ENCODE data around the gene NR1D2.

Gene NR1D2

DNA sequence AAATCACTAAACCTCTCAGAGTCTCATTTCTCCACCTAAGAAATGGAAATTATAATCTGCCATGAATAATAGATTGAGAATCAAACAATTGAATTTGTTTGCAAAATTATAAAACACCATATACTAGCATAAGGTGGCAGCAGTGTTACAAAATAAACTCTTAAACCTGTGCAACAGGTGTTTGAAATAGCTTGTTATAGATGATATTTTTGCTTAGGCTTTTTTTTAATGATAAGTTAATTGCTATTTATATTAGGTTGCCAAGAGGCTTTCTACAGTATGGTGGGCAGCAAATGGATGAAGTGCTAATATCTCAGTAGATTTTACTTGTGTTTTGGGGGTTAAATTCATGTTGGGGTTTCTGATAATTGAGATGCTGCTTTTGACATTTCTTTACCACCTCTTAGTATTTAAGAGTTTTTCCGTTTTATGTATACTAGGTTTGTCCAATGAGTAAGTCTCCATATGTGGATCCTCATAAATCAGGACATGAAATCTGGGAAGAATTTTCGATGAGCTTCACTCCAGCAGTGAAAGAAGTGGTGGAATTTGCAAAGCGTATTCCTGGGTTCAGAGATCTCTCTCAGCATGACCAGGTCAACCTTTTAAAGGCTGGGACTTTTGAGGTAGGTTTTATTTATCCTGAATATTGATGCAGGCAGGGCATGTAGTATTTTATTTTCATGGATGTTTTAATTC is 19.6 kb downstream of the NR1D2 start:
- no peak for DNase-seq (ENCODE audit: low read depth in 2 of 2)

DNA sequence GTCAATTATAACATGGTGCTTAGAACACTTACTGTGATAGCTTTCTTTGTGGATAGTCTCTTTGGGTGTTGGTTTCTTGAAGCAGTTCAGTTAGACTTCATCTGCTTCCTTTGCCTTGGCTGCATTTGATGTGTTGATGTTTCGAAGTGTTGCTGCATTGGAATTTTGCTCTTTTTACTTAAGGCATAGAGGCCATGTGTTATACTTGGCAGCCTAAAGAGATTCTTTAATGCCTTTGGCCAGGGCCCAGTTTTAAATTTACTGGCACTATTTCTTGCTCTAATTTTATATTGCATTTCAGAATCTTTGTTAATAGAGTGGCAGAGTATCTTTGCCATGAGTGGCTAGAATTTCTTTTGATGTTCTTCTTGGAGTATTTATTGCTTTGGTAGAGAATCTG is 21.2 kb downstream of the NR1D2 start:
- no peak for DNase-seq (ENCODE audit: low read depth in 2 of 2)

DNA sequence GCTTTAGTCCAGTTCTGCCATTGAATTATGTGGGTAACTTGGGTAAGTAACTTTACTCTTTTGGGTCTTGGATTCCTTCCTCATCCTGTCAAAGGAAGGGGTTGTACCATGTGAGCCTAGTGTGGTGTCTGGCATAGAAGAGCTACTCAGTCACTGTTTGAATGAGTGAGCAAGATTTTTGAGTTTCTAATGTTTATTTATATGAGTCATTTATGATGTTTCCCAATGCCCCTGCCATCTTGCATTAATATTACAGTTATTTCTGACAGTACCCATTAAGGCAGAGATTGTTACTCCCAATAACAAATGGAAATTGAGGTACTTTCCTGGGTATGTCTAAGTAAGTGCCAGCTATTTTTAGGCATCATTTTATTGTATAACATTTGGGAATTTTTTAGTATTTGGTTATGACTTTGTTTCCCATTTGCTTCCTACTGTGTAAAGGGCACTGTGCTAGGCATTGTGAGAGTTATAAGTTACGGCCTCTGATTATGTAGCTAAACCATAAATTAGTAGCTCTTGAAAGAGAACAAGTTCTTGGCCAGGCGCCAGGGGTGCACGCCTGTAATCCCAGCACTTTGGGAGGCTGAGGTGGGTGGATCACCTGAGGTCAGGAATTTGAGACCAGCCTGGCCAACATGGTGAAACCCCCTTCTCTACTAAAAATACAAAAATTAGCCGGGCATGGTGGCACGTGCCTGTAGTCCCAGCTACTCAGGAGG is 23.5 kb downstream of the NR1D2 start:
- no peak for DNase-seq (ENCODE audit: low read depth in 2 of 2)

DNA sequence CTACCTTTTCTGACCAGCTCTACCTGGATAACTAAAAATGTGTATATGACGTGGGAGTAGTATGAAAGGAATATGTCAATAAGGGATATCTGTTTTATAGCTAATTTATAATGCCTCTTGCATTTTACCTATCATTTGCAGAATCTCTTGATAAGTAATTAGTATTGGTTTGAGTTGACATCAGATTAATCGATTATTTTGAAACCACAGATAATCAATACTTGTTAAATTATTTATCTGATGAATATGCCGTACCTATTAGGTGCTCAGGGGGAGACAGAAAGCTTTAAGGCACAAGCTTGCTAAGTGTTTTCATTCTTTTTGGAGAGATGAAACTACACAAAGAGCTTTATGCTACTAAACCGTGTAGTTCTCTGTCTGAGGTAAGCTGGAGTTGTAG is 24.3 kb downstream of the NR1D2 start:
- DNase-seq (ENCODE audit: low read depth in 2 of 2), result no peak

DNA sequence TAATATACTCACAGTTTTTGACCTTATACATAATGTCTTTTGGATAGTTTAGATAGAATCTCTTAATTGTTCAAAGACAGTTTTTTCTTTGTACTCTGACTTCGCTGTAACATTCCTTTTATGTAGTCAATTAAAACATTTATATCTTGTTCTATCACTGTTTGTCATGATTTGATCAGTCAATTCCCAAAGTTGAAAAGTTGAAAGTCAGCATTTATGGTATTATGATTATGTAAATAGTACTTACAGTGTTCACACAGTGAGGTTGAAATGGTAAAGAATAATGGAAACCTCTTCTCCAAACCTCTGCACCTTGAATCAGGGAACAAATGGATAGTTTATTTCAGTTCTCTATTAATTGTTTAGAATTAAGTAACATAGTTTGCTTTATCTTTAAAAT is 26.6 kb downstream of the NR1D2 start:
- DNase-seq (ENCODE audit: low read depth in 2 of 2), result no peak

DNA sequence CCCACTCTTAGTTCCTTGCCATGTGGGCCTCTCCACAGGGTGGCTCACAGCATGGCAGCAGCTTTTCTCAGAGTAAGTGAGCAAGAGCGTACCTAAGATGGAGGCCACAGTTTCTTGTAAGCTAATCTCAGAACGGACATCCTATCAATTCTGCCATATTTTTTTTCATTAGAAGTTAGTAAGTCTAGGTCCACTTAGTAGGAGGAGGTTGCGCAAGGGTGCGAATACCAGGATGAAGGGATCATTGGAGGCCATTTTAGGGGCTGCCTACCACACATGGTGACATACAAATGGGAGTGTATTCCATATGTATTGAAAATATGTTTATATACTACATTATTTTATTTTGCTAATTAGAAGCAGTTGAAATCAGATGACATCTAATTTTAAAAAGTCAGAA is 31.5 kb downstream of the NR1D2 start:
- DNase-seq (ENCODE audit: low read depth in 2 of 2), result no peak

DNA sequence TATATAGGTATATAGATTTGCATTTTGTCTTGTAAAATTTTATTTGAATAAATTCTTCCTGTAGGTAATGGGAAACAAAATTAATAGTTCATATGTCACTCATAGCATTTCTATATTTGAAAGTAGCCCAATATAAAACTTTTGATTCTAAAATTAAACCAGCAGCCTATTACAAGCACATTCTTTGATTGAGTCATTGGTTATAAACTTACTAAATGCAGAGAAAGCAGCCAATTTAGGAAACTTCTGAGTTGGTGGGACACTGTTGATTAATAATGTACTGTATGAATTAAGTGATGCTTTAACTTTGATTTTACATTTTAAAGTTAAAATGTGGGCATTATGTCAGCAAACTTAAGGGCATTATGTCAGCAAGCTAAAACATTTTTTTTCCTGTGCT is 34.5 kb downstream of the NR1D2 start:
- no peak for DNase-seq (ENCODE audit: low read depth in 2 of 2)

DNA sequence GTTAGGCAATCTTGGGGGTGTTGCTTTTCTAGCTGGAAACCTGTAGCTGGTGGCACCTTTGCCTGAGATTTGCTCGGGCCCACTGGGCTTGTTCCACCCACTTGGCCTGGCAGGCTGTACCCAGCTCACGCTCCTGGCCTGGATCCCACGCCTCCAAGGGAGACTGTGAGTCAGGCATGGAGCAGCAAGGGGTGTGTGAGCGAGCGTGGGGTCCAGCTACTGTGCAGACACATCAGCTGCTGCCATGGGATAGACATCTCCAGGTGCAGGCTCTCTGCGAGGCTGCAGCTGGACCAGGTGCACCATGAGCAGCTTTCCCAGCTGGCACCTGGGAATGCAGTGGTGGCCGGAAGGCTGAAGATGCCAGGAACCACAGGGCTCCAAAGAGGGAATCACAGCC is 36.0 kb downstream of the NR1D2 start:
- no peak for DNase-seq (ENCODE audit: low read depth in 2 of 2)

DNA sequence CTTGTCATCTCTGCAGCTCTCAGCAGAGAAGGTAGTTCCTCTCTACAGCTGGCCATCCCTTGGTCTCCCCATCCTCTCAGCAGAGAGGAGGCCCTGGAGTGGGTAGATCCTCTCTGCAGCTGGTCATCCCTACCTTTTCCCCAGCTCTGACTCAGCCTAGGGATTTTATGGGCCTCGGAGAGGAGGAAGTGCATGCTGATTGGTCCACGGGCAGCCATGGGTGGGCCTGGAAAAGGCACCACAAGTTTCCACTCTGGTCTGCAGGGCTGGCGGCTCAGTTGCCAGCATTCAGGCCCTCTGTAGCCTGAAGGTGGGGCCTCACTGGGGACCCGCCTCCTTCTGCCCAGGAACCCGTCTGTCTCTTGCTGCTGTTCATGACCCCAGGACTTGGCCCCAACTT is 36.9 kb downstream of the NR1D2 start:
- DNase-seq (ENCODE audit: low read depth in 2 of 2), result no peak

DNA sequence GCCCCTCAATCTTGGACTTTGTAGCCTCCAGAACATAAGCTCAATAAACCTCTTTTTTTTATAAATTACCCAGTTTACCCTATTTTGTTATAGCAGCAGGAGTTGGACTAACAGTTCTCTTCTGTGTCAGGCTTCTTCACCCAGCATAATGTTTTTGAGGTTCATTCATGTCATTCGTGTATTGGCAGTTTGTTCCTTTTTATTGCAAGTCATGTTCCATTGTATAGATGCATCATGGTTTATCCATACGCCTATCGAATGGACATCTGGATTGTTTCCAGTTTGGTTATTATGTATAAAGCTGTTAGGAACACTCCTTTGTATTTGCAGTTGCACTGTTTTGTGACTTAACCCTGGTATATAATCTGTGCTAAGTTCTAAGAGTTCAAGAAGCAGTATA is 39.8 kb downstream of the NR1D2 start:
- DNase-seq (ENCODE audit: low read depth in 2 of 2), result no peak

DNA sequence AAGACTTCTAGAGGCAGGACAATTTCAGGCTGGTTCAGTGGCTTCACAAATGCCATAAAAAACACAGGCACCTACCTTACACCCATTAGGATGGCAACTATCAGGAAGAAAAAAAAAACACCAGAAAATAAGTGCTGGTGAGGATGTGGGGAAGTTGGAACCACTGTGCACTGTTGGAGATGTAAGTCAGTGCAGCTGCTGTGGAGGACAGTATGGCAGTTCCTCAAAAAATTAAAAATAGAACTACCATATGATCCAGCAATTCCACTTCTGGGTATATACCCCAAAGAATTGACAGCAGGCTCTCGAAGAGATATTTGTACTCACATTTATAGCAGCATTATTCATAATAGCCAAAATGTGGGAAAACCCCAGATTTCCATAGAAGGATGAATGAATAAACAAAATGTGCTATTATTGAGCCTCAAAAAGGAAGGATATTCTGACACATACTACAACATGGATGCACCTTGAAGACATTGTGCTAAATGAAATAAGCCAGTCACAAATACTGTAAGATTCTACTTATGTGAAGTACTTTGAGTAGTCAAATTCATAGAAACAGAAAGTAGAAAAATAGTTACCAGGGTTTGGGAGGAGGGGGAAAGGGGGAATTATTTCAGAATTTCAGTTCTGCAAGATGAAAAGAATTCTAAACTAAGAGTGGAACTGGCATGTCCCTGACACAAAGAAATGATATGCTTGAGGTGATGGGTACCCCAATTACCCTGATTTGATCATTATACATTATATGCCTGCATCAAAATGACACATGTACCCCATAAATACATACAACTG is 40.9 kb downstream of the NR1D2 start:
- DNase-seq (ENCODE audit: low read depth in 2 of 2), result no peak

DNA sequence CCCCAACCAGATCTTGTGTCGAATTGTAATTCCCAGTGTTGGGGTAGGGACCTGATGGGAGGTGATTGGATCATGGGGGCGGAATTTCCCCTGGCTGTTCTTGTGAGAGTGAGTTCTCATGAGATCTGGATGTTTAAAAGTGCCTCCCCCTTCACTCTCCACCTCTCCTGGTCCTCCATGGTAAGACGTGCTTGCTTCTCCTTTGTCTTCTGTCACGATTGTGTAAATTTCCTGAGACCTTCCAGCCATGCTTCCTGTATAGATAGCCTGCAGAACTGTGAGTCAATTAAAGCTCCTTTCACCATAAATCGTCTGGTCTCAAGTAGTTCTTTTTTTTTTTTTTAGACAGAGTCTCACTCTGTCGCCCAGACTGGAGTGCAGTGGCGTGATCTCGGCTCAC is 42.3 kb downstream of the NR1D2 start:
- no peak for DNase-seq (ENCODE audit: low read depth in 2 of 2)

DNA sequence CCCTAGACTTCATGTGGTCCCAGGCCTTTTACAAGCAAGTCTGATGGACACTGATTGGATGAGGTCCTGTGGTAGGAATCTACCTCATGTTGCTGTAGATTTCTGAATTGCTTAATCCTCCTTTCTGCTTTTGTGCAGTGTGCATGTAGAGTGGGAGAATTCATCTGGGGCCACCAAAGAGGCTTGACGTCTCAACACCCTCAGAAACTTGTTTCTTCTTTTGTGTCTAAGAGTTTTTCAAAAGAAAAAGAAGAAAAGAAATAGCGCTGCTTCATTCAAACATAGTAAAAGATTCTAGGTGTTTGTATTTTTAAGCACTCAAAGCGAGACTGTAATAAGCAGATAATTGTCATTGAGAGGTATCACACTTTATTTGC is 46.2 kb downstream of the NR1D2 start:
- no peak for DNase-seq (ENCODE audit: low read depth in 2 of 2)

DNA sequence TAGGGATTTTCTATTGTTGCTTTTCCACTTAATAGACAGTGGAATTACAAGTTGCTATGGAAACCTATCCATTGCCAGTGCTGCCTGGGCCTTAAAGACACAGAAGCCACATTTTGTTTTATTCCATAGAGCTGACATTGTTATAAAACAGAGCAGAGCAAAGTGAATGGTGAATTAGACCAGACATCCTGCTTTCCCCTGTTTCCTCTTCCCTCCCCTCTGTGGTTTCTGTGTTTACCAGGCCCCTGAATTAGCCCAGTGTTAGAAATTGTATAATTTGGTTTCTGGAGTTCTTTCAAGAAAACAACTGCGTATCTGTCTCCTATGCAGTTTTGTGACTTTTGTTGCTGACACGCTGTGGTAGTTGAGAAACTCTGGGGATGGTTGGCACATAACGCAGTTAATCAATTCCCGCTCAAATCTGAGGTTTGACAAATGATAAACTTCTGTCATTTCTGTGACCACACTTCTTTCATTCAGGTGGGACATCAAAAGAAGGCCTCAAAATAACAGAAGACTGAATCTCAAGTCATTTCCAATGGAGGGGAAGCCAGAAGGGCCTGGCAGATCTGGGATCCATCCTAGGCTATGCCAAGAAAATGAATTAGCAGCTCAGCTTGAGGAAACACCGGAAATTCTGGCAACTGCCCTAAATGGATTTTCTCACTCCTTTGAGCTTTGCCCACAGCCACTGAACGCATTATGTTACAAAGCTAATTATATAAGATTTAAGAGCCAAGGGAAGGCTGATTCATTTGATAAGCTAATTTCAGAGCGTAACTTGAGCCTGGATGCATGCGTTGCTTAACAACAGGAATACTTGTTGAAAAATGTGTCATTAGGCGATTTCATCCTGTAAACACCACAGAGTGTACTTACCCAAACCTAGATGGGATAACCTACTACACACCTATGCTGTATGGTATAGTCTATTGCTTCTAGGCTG is 46.9 kb downstream of the NR1D2 start:
- DNase-seq (ENCODE audit: low read depth in 2 of 2), result no peak

DNA sequence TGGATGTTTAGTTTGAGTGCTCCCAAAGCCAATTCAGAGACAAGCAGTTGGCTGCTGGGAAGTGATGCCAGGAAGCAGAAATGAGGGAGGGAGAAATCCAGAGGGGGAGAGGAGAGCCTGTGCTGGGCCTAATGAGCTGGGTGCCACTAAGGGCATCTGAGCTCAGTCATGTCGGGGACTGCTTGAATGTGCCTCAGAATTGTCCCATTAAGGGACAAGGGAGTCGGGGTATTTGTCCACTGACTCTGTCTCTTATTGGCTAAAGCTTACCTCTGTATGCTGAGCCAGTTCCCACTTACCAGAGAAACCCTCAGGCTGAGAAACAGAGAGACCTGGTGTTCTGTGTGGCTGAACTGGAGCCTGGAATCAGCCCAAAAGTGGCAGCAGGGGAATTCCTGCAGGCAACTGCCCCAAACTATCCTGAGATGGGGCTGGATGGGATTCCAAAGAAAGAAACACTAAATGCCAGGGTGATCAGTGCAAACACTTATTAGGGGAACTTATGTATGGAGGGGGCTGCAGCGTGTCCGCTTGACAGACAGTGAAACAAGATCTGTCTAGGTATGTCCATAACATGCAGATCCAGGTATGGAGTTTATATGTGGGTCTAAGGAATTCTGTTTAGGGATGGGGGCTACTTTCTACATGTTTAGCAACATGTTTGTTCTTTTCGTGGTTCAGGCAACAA is 48.6 kb downstream of the NR1D2 start:
- DNase-seq (ENCODE audit: low read depth in 2 of 2), result no peak

DNA sequence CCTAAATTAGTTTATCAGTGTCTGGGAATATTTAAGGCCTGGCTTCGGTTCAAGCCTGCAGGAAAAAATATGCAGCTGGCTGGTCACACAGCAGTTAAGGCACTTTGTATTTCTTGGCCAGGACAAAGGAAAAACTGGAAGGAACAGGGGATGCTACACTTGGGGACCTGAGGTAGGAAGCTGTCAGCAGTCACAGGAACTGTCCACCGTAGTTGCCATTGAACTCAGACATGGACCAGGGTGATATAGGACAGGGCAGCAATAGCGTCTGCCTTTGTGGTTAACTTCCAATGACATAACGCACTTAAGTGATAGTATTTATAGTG is 49.1 kb downstream of the NR1D2 start:
- no peak for DNase-seq (ENCODE audit: low read depth in 2 of 2)

DNA sequence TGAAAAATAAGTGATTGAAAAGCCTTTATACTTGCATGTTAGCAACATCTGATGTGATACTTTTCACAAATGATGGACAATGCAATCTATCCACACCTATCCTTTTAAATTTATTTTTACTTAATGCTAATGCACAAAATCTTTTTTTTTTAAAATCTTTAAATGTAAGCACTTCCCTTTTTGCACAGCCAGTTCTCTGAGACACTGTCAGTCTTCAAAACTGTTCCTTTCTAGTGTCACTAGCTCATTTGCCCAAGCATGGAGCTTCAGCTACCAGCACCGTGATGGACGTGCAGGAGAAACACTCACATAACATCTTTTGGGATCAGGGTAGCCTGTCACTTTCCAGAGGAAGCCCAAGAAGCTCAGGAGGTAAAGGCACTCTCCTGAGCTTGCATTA is 50.1 kb downstream of the NR1D2 start:
- no peak for DNase-seq (ENCODE audit: low read depth in 2 of 2)

DNA sequence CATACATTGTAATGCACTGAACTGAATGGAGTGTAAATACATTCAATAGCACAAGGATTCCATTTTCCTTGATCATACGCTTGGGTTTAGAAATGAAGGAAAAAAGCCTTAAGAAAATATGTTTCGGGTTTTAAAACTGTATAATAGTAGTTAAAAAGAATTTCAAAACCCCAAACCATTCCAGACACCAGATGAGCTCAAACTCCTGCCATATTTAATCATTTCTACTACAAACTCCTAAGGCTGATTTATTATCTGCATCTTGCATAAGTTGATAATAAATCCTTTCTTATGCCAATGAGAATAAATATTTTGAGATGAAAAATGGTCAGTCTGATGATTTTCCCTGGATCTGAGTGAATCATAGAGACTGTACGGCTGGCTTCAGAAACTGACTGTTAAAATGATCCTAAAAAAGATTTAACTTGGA is 51.0 kb downstream of the NR1D2 start:
- no peak for DNase-seq (ENCODE audit: low read depth in 2 of 2)

DNA sequence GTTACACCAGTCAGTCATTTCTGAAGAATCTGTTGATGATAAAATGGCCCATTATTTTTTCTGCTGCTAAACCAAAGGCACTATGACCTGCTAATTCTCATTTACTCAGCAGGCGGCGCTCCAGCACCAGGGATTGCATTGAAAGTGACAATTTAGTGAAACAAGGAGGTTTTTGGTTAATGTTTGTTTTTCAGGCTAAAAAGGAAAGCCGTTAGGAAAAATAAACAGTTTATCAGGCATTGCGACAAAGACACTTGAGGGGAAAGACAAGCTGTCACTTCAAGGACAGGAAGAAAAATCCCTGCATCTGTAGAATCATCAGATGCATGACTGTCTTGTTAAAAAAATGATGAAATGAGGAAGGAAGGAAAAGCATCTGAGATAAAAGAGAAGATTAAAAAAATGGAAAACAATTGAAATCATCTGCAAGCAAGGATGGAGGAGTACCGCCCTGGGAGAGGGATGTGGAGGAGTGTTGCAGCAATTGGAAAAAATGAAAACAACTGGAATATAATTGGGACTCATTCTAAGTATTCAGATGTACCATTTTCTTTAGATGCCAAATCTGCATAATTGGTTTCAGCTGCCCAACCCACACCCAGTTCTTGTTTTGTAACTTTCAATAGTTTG is 54.0 kb downstream of the NR1D2 start:
- peak; percentile 22 to 34 for DNase-seq (ENCODE audit: low read depth in 2 of 2)

DNA sequence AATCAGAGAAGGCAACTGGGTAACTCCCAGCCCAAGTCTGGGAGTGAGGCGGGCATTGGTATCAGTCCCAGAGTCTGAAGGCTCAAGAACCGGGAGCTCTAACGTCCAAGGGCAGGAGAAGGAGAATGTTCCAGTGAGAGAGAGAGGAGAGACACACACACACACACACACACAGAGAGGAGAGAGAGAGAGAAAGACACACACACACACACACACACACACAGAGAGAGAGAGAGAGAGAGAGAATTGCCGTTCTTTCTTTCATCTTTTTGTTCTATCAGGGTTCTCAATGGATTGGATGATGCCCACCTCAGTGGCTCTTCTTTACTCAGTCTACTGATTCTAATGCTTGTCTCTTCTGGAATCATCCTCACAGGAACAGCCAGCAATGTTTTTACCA is 57.0 kb downstream of the NR1D2 start:
- DNase-seq (ENCODE audit: low read depth in 2 of 2), result no peak

DNA sequence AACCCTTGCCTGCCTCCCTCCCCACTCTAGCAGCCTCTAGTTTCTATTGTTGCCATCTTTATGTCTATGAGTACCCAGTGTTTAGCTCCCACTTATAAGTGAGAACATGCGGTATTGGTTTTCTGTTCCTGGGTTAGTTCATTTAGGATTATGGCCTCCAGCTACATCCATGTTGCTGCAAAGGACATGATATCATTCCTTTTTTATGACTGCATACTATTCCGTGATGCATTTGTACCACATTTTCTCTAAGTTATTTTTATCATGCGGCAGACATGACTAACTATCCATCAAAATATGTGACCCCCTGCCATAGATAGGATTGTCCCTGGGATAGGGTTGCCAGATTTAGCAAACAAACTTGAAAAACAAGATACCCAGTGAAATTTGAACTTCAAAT is 58.4 kb downstream of the NR1D2 start:
- no peak for DNase-seq (ENCODE audit: low read depth in 2 of 2)
